ENCODE results near the gene ADAMTSL1. TPM values are rescaled to one million over a fixed set of nuclear protein-coding genes. Genes with fewer than 3 reads are reported as not detected.

ADAMTSL1 gene
- total RNA-seq, 1 experiment from 2014 or later: 1.2 TPM

GRCh38 chr9:18710065-18710464 is 236.1 kb downstream of the ADAMTSL1 start:
- TF ChIP-seq CTCF (conservative IDR thresholded peaks at IDR 0.05): no peak
- Histone ChIP-seq H2BK15ac (ENCODE audit: low read depth, low read length) (no peak overlapping the region), H3K79me2 (ENCODE audit: insufficient read depth, low read length) (no peaks in the 10 kb centered on the region), H3K27ac (ENCODE audit: insufficient read length, low read depth, low read length) (no peak overlapping the region), H2BK12ac (ENCODE audit: insufficient read length, low read depth, low read length) (no peak overlapping the region), H3K9me3 (ENCODE audit: control insufficient read depth, low read depth, low read length) (no peaks in the 10 kb centered on the region), H3K56ac (ENCODE audit: insufficient read length, low read depth, low read length) (no peak overlapping the region), H3K4me2 (ENCODE audit: insufficient read depth, insufficient read length, low read length) (no peak overlapping the region), H3K14ac (ENCODE audit: insufficient read depth, low read length) (no peak overlapping the region), H2AFZ (ENCODE audit: low read length) (no peak overlapping the region), H4K8ac (replicated peaks; ENCODE audit: insufficient read length, low read depth, low read length) (no peak overlapping the region), H3K79me1 (ENCODE audit: insufficient read depth, low read depth, low read length, poor library complexity, severe bottlenecking) (no peaks in the 10 kb centered on the region), H3K27me3 (ENCODE audit: insufficient read depth, low read length) (no peaks in the 10 kb centered on the region), H3K18ac (ENCODE audit: insufficient read length, low read depth, low read length) (no peak overlapping the region), H4K91ac (ENCODE audit: insufficient read length, low read depth, low read length) (no peak overlapping the region), H2BK120ac (ENCODE audit: low read depth, low read length, poor library complexity, severe bottlenecking) (no peak overlapping the region), H2AK5ac (ENCODE audit: insufficient read length, low read length) (no peak overlapping the region), H3K9ac (ENCODE audit: extremely low read depth, insufficient read length, low read length) (no peak overlapping the region), H4K20me1 (ENCODE audit: control insufficient read depth, insufficient read depth, insufficient read length) (no peaks in the 10 kb centered on the region), H3K23me2 (ENCODE audit: insufficient read length, low read depth, low read length, poor library complexity, severe bottlenecking) (no peaks in the 10 kb centered on the region), H2BK20ac (ENCODE audit: low read depth, low read length, poor library complexity, severe bottlenecking) (no peak overlapping the region), H2BK5ac (ENCODE audit: insufficient read length, low read length) (no peak overlapping the region), H3K23ac (ENCODE audit: insufficient read length, low read depth, low read length) (no peak overlapping the region), H4K5ac (ENCODE audit: insufficient read length, low read depth, low read length) (no peak overlapping the region), H3K4me1 (ENCODE audit: insufficient read depth, low read length) (no peaks in the 10 kb centered on the region), H3T11ph (ENCODE audit: low read length) (no peak overlapping the region), H3K4ac (ENCODE audit: low read depth, low read length) (no peak overlapping the region)
- Mint-ChIP-seq H3K4me1 (peaks cover 4 to 8% of the 10 kb centered on the region in 2 experiments), H3K36me3 (ENCODE audit: insufficient read depth in 1 of 3, low read depth in 3 of 3) (peaks cover 7 to 14% (median 9%) of the 10 kb centered on the region in 3 experiments), H3K27ac (no peak overlapping the region), H3K9me3 (peaks cover 11 to 14% of the 10 kb centered on the region in 2 experiments), H3K27me3 (ENCODE audit: low read depth) (peaks cover 1% of the 10 kb centered on the region; the same call in 1 of the 2 replicates), H3K4me3 (no peak overlapping the region)
- no CpG with 5 or more reads among the region's 1 CpG for WGBS (ENCODE audit: extremely low coverage, insufficient read length, low lambda C conversion rate)
- DNase-seq: no peak

All from H9 (cell line).